LHCN-M2 (cell line): ENCODE data around the gene PITPNM2. TPM values are rescaled to one million over a fixed set of nuclear protein-coding genes. Genes with fewer than 3 reads are reported as not detected.
A peak's percentile ranks its signal among the peaks of the same experiment; 100 is the strongest.

Source experiments
- DNase-seq: peaks from one replicate; pipeline ENCODE4 v3.0.0-alpha.2; 2012; ENCODE audit warnings: low read depth
- total RNA-seq: library from RNA; depleted of rRNA; stranded (reverse); fragments of >200 nt; gene quantifications from 2 replicates; pipeline ENCODE4 v1.2.3, GENCODE V29; 2014

Gene PITPNM2
- total RNA-seq, 1 experiment from 2014 or later = 4.4 TPM

DNA sequence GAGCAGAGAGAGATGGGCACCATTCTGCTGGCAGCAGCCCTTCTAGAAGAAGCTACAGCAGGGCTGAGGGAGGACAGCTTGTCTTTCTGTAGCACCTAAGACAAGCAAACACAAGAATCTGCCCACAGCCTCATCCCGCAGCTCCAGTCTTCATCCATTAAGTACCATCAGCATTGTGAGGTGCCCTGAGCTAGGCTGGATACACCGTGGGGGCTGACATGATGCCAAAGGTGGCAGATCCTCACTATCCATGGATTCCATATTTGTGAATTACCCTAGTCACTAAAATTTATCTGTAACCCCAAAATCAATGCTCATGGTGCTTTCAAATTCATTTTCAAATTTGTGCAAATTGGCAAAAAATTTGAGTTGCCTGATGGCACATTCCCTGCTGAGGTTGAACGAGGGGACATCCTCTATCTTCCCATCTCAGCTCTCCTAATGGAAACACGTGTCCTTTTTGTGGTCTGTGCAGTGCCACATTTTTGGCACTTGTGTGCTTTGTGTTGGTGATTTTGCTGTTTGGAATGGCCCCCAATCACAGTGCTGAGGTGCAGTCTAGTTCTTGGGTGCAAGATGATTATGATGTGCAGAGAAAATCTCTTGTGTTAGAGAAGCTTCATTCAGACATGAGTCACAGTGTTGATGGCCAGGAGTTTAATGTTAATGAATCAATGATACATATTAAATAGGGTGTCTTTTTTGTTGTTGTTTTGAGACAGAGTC is 7.0 kb downstream of the PITPNM2 start:
- no peak for DNase-seq

DNA sequence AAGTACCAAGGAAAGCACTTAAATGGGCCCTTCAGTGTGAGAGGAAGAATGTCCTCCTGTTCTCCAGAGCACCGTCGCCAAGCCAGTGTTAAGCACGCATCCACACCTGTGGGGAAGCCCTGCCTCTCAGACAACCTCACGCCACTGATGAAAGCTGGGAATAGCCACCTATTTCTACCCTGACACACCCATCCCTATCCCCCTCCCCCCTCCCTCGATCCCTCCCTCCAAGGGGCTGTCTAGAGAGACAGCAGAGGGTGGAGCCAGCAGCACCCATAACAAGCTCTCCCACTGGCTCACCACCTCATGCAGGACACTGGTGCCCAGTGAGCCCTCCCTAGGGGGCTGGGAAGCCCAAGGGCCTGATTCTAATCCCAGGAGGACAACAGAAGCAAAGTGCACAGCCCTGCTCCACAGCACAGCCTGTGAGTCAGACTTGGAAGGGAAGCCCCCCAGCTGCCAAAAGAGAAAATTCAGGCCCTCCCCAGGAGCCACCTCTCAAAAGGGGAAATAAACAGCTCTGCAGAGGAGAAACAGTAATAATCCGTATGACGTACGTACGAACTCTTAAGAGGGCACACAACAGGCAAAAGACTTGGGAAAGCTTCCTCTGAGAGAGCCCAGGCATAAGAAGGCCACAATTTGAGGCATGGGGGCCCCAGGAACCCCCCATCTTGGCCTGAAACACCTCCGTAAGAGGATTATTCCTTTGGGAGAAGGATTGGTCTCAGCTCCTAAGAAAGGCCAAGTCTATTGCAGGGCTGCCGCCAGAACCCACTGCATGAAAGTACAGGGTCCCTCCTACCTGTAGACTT is 7.8 kb downstream of the PITPNM2 start:
- no peak for DNase-seq

GRCh38 chr12:123142518-123142840 is 8.4 kb downstream of the PITPNM2 start:
- DNase-seq = no peak

- DNase-seq = peak; percentile 76
Observed at GRCh38 chr12:123141615-123142517, 9.0 kb downstream of the PITPNM2 start.

DNA sequence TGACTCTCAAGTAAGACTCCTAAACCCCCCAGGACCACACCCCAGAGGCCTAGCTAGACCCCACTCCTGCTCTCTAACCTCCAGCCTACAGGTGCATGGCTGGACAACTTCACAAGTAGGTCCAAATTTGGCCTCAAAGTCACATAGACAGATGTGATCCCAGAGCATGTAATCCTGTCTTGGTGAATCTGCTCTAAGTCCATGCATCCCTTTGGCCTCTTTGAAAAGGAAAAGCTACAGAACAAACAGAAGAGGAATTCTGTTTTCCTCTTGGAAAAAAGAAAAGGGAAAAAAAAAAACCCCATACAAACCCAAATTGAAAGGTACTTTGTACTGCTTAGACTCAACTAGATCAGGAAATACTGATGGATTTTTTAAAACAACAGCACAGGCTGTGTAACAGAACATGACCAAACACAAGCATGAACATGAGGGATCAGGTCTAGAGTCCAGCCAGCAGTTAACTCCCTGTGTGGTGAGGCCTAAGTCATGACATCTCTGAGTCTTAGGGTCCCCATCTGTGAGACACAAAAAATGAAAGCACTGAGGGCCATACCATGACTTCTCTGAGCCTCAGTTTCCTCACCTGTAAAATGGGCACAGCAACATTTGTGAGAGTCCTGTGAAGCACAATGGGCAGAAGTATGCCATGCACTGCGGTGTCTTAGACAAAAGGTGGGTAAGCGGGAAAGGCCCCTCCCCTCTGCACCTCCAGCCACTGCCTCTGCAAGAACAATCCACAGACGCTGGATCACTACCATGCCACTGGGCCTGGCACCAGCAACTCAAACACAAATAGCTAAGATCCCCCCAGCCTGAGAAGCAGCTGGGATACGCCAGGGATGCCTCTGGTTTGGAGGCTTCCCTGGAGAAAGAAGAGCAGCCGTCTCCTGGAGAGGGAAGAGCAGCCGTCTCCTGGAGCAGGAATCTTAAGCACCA is 9.9 kb downstream of the PITPNM2 start:
- no peak for DNase-seq

- peak; percentile 70 for DNase-seq
Observed at GRCh38 chr12:123139926-123140675, 10.8 kb downstream of the PITPNM2 start.

GRCh38 chr12:123135688-123136087 is 15.2 kb downstream of the PITPNM2 start:
- DNase-seq = no peak

DNA sequence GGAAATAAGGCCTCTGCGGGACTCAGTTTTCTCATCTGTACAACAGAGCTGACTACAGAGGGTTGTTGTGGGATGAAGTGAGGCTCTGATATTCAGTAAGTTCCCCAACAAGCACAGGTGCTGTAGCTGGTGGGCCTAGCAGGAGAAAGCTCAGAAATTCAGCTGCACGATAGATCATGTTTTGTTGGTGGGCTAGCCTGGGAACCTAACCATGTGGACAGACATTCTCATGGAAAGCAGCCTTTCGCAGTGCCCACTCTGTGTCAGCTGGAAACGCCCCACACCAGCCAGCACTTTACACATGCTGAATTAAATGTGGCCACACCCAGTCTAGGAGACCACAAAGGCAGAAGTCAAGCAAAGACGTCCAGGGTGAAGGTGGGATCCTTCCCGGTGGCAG is 16.1 kb downstream of the PITPNM2 start:
- DNase-seq = no peak

DNA sequence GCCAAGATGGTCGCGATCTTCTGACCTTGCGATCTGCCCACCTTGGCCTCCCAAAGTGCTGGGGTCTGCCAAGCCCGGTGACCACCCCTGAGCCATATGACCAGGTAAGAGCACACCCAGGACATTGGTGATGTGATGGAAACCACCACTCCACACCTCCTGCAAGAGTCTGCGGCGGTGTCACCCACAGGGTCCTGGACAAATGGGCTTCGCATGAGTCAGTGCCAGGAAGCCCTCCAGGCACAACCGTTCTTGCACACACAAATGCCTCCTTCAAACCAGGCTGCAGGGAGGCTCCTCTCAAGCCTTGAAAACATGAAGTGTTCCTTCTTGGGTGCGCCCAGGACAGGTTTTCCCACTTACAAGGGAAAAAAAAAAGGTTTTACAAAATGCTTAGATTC is 16.6 kb downstream of the PITPNM2 start:
- no peak for DNase-seq

DNA sequence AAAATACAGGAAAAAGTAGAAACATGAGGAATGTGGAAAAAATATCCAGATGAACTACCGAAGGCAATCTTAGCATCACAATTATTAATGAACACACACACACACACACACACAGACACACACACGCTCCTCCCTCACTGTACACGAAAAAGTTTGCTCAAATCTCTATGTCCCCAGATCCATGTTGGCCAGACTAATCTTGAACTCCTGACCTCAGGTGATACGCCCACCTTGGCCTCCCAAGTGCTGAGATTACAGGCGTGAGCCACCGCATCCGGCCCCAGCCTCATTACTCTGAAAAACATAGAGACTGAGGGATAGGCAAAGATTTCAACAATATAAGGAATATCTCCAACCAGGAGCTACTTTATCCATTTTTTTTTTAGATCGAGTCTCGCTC is 17.2 kb downstream of the PITPNM2 start:
- no peak for DNase-seq

DNA sequence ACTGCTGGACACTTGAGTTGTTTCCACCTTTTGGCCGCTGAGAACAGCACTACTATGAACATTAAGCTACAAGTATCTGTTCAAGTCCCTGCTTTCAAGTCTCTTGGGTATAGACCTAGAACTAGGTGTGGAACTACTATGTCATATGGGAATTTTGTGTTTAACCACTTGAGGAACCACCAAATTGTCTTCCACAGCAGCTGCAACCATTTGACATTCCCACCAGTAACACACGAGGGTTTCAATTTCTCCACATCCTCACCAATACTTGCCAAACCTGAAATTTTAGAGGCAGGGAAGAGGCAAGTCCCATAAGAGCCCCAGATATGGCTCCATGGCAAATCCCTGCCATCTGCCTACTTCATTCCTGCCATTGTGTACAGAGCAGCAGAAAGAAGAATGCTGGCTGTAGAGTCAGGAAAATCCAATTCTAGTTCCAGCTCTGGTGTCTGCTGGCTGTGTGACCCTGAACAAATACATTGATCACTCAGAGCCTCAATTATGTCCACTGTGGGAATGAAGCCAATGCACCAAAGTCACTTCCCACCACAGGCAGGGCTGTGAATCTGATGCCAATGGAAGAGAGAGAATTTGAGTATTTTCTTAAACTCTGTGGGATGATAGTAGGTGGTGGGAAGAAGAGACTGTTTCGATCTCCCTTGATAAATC is 17.8 kb downstream of the PITPNM2 start:
- DNase-seq = peak; percentile 53

GRCh38 chr12:123131879-123132402 is 18.9 kb downstream of the PITPNM2 start:
- no peak for DNase-seq

DNA sequence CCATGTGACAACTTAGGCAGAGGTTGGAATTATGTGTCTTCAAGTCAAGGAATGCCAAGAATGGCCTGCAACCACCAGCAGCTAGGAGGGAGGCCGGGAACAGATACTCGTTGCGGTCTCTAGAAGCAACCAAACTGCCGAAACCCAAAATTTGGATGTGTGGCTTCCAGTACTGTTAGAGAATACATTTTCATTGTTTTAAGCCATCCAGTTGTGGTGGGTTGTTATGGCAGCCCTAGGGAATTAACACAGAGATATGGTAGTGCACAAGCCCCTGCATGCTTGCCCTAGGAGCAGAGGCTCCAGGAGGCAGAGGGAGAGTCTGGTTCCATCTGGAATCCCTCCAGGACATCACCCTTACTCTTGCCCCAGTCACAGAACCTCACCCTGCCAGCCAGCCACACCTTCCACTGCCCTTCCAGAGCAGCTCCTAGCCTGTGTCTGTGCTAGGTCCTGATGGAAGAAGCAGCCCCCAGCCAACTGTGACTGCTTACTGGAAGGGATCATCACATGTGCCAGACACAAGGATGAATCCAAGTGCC is 19.5 kb downstream of the PITPNM2 start:
- no peak for DNase-seq

DNA sequence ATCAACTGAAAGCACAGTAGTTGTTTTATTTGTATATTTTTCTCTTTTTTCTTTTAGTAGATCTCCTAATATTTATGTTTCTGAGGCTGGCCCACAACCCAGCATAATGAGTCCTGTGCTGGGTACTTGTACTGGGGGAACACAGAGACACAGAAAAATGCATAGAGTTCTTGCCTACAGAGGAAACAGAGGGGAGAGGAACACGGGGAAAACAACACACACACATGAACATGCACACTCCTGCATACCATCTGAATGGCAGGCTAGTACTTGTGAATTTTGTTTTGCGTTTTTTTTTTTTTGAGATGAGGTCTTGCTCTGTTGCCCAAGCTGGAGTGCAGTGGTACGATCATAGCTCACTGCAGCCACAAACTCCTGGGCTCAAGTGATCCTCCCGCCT is 21.3 kb downstream of the PITPNM2 start:
- DNase-seq = no peak

DNA sequence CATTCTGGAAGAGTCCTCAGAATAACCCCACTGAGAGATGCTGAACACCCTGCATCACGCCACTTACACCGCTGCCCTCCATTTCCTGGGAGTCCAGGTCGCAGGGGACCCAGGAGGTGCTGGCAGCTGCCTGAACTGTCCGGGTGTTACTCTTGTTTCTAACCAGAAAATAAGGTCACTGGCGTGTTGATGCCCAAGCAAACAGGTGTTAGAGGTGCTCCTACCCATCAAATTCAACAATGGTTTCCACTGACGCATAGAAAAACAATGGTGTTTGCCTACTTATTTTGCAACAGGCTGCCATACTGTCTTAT is 23.8 kb downstream of the PITPNM2 start:
- DNase-seq = no peak

GRCh38 chr12:123126294-123127181 is 24.4 kb downstream of the PITPNM2 start:
- peak; percentile 99 for DNase-seq

- DNase-seq = no peak
Observed at GRCh38 chr12:123122626-123123025, 28.3 kb downstream of the PITPNM2 start.

- no peak for DNase-seq
Observed at GRCh38 chr12:123121670-123122069, 29.2 kb downstream of the PITPNM2 start.
